DND-41 (cell line): Measurements from ENCODE around the gene GDAP2.

ENCODE experiments used
- EZH2 ChIP-seq: IDR thresholded peaks from 3 replicates; pipeline ENCODE4 v1.6.1; 2012; ENCODE audit warnings: borderline replicate concordance, low read depth, mild to moderate bottlenecking, moderate library complexity, low read length, inconsistent platforms; ENCODE audit not compliant: severe bottlenecking
- TF ChIP-seq, protein P1 (sequence below): IDR thresholded peaks from 2 replicates; pipeline ENCODE4 v1.5.1; 2012; ENCODE audit warnings: borderline replicate concordance, low read length, moderate library complexity, mild to moderate bottlenecking; ENCODE audit not compliant: poor library complexity, severe bottlenecking; ENCODE audit errors: extremely low read depth

- TF ChIP-seq, protein P1, sequence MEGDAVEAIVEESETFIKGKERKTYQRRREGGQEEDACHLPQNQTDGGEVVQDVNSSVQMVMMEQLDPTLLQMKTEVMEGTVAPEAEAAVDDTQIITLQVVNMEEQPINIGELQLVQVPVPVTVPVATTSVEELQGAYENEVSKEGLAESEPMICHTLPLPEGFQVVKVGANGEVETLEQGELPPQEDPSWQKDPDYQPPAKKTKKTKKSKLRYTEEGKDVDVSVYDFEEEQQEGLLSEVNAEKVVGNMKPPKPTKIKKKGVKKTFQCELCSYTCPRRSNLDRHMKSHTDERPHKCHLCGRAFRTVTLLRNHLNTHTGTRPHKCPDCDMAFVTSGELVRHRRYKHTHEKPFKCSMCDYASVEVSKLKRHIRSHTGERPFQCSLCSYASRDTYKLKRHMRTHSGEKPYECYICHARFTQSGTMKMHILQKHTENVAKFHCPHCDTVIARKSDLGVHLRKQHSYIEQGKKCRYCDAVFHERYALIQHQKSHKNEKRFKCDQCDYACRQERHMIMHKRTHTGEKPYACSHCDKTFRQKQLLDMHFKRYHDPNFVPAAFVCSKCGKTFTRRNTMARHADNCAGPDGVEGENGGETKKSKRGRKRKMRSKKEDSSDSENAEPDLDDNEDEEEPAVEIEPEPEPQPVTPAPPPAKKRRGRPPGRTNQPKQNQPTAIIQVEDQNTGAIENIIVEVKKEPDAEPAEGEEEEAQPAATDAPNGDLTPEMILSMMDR, result no peak
- no peak for TF ChIP-seq EZH2
Observed at GRCh38 chr1:117886101-117886795, 43.2 kb downstream of the GDAP2 start.
